Measurements from ENCODE around the gene TBC1D9.
"Not testable (repeated sequence)": the region's sequence is repeated elsewhere in the genome, so short reads cannot be mapped to it uniquely, and the experiment has no call there.

The TBC1D9 gene

DNA sequence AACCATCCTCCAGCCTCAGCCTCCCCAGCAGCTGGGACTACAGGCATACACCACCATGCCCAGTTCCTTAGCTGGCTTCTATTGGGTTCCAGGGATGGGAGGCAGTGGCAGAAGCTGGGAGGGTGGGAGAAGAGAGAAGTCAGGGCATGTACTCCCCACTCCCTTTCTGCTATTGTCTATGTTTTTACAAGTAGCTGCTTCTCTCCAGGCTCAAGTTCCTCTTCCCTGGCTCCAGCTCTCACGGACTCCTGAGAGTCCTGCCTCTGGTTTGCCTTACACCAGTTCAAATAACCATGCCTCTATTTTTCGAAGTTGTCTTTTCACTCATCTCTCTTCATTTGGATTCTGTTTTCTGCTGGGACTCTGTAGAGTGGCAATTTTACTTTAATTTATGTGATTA is 2.9 kb downstream of the TBC1D9 start:
- no peak for DNase-seq (ENCODE audit: low read depth in 2 of 2)

DNA sequence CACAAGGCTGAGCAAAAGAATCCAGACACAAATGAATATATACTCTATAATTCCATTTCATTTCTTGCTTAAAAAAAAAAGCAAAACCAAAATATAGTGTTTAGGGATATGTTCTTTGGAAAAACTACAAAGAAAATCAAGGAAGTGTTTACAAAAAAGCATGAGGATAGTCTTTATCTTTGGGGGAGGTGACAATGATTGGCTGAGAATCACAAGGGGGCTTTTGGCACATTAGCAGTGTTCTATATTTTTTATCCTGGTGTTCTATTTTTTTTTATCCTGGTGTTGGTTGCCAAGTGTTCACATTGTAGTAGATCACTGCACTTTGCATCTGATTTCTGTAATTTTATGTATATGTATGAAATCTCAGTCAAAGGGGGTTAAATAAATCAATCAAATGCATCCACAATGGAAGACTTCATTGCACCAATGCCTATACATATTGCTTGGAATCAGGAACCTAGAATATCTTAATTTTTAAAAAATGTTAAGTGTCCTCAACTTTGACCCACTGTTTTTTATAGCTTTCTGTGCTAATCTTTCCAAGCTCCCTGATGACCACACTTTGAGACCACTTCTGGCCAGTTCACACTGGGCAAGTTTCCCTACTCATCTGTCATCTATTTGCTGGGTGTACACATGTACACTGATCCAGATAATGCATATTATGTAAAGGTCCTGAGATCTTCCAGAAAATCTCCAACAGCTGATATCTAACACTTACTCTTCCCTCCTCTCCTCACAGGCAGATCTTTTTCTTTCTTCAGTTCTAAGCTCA is 3.7 kb downstream of the TBC1D9 start:
- no peak for DNase-seq (ENCODE audit: low read depth in 2 of 2)

DNA sequence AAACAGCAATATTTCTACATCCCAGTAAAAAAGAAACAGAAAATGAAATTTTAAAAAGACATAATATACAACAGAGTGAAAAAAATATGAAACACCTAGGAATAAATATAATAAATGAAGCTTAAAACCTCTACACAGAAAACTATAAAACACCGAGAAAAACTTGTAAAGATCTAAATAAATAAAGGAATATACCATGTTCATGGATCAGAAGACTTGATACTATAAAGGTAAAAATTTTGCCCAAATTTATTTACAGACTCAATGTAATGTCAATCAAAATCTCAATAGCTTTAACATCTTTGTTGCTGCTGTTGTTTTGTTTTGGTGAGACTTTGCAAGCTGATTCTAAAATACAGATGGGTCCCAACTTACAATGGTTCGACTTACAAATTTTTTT is 5.7 kb downstream of the TBC1D9 start:
- DNase-seq (ENCODE audit: low read depth in 2 of 2): no peak

DNA sequence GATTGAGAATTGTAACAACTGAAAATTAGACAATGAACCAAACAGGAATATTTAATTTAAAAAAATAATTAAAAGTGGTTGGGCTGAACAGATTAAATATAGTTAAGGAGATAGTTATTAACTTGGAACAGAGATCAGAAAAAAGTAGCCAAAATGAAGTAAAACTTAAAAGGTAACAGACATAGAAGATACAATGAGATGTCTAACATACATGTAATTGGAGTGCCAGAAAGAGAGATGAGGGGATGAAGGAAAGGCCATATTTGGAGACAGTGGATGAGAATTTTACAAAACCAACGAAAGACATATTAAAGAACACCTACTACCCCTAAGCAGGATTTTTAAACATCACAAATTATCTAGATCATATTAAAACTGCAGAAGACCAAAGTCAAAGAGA is 8.0 kb downstream of the TBC1D9 start:
- no peak for DNase-seq (ENCODE audit: low read depth in 2 of 2)

DNA sequence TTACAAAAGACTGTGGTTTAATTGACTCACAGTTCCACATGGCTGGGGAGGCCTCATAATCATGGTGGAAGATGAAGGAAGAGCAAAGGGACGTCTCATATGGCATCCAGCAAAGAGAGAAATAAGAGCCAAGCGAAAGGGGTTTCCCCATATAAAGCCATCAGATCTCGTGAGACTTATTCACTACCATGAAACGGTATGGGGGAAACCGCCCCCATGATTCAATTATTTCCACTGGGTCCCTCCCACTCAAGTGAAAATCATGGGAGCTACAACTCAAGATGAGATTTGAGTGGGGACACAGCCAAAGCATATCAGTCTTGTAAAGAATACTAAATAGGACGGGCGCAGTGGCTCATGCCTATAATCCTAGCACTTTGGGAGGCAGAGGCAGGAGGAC is 9.6 kb downstream of the TBC1D9 start:
- not testable (repeated sequence) for DNase-seq (ENCODE audit: low read depth in 2 of 2)

DNA sequence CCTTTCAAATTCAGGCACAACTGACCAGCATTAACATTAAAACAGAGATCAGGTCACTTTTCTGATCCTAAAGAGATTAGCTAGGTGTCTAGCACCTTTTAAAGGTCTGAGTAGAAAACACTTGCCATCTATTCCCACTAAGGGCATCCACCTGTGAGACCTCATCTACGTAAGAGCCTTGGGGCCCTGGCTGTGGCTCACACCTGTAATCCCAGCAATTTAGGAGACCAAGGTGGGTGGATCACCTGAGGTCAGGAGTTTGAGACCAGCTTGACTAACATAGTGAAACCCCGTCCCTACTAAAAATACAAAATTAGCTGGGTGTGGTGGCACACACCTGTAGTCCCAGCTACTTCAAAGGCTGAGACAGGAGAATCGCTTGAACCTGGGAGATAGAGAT is 11.8 kb downstream of the TBC1D9 start:
- DNase-seq (ENCODE audit: low read depth in 2 of 2): no peak

DNA sequence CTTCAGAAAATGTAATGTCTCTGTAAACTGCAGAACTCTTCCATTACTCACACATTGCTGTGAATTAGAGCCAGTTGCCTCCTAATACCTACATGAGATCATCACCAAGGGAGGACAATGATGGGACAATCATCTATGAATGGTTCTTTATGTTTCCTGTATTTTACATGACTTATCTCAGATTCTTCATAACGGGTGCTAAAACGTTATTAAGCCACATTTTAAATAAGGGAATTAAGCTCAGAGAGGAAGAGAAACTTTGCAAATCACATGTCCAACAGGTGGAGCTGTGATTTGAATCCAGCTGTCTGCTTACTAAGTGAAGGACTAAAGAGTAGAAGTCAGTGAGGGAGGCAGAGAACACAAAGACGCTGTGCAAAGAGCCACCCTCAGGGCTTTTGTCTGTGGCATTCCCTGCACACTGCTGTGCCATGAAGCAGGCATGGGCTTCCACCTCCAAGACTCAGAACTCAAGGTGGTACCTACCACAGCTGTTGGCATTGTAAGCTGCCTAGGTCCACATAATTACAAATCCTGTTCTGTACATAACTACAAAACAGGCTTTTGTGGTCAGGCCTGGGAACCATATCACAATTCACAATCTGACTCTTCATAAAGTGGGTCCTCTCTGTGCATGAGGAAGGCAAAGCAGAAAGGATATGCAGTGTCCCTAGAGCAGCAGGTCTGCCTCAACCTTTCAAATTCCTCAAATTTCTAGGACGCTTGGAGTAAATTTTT is 12.8 kb downstream of the TBC1D9 start:
- no peak for DNase-seq (ENCODE audit: low read depth in 2 of 2)

DNA sequence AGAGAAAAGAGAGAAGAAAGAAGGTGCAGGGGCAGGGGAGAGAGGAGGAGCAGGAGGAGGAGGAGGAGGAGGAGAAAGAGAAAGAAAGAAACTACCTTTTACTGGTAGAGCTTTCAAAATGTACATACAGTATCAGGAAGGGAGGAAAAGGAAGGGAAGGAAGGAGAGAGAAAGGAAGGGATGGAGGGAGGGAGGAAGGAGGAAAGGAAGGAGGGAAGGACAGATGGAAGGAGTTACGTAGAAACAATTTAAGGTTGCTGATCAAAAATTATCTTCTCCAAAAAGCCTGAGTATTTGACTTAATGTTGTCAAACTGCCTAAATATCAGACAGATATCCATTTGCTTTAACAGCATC is 13.4 kb downstream of the TBC1D9 start:
- no peak for DNase-seq (ENCODE audit: low read depth in 2 of 2)

DNA sequence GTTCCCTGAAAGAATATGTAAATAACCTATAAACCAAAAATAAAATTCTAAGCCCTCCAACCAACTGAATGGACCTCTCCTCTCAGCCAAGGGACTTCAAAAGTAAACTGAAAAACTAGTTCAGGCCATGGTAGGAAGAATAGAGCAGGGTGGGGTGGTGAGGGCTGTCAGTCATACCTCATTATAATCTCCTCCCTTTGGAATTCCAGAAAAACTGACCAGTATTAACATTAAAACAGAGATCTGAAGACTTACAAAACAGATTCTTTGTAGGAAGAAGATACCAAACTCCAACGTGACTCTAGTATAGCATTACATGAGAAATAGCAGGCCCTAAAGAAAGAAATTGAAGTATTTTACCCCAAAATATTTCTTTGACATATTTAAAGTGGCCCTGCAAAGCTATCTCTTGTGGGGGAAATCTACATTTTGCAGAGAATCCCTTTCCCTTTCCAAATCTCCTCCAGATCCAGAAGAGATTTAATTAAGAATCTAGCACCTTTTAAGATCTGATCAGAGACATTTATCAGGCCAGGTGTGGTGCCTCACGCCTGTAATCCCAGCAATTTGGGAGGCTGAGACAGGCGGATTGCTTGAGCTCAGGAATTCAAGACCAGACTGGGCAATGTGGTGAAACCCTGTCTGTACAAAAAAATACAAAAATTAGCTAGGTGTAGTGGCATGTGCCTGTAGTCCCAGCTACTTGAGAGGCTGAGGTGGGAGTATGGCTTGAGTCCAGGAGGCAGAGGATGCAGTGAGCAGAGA is 15.1 kb downstream of the TBC1D9 start:
- no peak for DNase-seq (ENCODE audit: low read depth in 2 of 2)

DNA sequence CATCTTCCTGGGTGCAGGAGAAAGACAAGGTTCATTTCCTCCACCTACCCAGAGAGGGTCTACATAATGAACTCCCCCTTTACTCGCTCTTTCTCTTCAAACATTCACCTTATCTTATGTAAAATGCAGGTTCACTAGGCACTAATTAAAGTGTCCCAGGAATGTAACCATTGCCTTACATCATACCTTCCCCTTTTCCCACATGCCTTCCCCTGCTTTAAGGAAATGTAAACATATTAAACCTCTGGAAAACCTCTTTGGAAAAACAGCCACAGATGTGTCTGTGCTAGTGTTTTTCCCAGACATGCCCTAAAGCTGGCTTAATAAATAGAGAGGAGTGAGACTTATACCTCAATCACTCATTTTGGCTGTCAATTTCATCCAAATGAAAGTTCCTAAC is 15.8 kb downstream of the TBC1D9 start:
- no peak for DNase-seq (ENCODE audit: low read depth in 2 of 2)

DNA sequence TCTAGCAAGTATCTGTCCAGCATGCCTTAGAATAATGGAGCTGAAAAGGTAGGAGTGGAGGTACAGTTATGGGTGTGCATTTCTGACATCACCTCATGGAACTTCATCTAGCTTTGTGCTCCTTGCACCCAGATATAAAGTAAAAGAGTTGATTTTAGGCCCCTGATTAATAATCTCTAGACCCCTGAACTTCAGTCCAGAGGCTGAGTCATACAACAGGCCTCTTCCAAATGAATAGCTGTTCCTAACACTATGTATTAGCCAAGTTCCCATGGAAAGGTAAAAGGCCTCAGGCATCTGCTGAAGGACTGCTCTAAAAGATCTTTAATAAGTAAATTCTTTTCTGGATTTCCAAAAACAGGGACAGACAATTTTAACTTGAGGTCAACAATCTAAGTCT is 16.2 kb downstream of the TBC1D9 start:
- no peak for DNase-seq (ENCODE audit: low read depth in 2 of 2)

DNA sequence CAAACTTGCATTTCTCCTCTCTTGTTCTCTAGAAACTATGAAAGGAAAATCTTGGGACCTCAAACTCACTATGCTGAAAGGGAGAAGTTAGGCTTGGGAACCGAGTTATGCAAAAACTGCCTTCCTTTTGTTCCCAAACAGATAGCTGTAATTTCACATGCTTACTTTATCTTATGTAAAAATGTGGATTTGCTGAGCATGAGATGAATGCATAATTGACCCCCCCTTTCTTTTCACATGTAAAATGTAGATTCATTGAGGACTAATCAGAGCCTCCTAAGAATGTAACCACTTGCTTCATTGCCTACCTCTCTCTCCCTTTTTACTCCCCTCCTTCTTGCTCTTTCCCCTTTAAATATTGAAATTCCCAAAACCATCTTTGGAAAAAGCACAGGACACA is 18.0 kb downstream of the TBC1D9 start:
- no peak for DNase-seq (ENCODE audit: low read depth in 2 of 2)

DNA sequence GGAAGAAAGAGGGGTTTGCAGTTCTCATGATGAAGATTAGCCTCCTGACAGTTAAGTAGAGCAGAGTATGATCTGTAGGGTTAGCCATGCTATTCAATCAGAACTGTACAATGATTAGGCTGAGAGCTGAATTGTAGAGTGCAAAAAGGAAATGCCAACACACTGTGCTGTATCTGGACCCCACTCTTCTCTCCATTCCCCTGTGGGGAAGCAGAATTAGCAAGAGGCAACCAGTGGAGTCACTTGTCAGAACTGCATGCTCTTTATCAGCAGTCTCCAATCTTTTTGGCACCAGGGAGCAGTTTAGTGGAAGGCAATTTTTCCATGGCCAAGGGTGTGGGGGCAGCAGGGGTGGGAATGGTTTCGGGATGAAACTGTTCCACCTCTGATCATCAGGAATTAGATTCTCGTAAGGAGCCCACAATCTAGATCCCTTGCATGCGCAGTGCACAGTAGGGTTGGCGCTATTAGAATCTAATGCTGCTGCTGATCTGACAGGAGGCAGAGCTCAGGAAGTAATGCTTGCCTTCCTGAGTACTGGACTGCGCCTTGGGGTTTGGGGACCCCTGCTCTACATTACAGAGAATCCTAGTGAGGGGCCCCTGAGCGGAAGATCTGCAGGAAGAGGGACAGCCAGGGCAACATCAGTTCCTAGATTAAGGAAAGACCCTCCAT is 19.4 kb downstream of the TBC1D9 start:
- no peak for DNase-seq (ENCODE audit: low read depth in 2 of 2)

DNA sequence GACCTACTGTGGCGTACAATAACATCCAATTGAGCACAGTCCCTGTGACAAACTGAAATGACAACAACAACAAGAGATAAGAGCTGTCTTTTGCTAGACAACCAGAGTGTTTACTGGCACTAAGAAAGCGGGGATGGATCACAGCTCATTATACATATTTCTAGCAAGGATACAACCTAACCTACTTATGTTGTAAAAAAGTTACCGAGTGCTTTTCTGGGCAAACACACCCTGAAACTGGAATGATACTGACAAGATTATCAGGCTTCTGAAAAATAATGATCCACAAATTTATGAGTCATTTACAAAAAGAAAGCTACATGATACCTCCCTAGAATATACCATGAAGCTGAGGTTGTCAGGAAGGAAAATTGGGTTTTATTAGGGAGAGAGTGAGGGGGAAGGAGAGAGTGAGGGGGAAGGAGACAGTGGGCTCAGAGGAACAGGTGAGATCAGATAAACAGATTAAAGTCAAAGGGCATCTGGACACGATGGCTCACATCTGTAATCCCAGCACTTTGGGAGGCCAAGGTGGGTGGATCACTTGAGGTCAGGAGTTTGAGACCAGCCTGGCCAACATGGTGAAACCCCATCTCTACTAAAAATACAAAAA is 20.3 kb downstream of the TBC1D9 start:
- DNase-seq (ENCODE audit: low read depth in 2 of 2): no peak

DNA sequence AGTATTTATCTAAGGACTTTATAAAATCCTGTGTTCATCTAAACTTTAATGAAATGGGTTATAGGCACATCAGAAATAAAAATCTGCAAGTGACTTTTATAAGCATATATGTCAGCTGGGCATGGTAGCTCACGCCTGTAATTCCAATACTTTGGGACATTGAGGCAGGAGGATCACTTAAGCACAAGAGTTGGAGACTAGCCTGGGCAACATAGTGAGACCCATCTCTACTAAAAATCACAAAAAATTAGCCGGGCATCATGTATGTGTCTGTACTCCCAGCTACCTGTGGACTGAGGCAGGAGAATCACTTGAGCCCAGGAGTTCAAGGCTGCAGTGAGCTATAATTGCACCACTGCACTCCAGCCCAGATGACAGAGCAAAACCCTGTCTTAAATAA is 20.9 kb downstream of the TBC1D9 start:
- DNase-seq (ENCODE audit: low read depth in 2 of 2): no peak

DNA sequence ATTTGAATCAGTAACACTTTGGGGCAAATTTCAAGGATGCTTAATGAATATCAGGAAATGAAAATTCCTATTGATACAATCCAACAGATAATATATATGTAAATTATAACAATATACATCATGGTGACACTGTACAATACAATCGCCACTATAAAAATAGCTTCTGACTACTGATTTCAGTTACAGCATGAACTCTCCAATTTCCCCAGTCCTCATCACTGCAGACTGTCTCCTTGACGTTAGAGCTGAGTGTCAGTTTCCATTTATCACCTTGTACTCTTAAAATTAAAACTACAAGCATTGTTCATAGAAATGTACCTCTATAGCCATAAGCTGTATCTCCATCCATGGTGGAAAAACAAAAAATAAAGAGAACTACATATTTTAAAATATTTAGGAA is 23.4 kb downstream of the TBC1D9 start:
- no peak for DNase-seq (ENCODE audit: low read depth in 2 of 2)

DNA sequence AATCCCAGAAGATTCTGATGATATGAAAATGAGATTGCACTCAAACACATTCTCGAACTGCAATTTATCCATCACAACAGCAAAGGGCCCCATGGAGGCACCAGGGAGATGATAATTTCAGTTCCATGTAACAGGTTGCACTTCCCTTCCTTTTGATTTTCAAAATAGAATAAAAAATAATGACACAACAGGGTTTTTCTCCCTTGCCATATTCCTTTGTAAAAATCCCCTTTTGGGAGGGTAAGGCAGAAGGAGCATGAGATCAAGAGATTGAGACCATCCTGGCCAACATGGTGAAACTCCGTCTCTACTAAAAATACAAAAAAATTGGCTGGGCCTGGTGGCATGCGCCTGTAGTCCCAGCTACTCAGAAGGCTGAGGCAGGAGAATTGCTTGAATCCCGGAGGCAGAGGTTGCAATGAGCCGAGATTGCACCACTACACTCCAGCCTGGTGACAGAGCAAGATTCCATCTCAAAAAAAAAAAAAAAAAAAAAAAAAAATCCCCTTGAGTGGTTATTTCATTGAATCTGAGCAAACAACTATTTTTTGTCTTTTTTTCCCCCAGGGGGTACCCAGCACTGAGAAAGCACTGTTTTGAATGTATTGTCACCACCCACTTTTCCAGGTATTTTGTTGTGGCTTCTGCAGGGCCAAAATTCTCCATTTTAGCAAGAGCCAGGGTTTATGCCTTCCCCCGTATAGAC is 26.7 kb downstream of the TBC1D9 start:
- no peak for DNase-seq (ENCODE audit: low read depth in 2 of 2)

DNA sequence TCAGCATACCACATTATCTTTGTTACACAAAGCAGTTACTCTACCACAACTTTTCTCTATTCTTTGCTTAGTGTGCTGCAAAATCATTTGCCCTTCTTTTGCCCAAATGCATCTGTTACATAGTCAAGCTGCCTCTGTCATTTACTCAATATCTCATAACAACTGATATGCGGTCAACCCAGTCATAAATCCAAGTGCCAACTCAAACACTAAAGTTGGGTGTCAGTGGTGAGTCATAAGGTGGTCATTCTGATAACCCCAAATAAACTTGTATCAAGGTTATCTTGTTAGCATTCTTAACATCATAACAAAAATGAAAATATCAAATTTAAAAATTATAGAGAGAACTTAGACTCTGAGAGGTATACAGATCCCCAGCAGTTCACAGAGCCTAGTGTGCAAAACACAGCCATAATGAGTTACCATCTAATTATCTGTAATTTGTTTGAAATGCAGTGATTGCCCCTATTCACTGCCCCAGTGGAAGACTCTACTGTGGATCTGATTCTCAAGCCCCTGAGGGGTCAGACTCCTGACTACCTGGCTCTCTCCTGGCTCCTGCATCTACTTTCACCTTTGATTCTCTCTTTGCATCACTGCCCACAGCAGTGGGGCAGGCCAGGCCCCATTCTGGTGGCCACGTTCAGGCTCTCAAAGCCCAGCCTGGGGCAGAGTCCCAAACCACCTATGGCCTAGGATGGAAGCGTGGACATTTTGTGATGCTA is 29.2 kb downstream of the TBC1D9 start:
- DNase-seq (ENCODE audit: low read depth in 2 of 2): no peak

DNA sequence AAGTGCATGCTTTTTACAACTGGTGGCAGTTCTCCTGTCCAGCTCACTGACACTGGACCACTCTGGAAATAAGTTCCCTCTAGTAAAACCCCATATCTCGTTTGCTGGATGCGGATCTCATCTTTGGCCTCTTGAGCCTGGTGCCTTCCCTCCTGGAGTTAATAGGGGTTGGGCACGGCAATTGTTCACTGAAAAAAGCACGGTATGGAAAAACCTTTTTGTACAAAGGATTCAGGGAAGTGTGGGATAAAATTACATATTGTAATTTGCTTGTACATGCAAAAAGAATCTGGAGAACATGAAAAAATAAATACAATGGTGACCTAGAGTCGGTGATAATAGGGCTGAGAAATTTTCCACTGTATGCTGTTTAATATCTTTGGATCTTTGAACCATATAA is 30.6 kb downstream of the TBC1D9 start:
- no peak for DNase-seq (ENCODE audit: low read depth in 2 of 2)

DNA sequence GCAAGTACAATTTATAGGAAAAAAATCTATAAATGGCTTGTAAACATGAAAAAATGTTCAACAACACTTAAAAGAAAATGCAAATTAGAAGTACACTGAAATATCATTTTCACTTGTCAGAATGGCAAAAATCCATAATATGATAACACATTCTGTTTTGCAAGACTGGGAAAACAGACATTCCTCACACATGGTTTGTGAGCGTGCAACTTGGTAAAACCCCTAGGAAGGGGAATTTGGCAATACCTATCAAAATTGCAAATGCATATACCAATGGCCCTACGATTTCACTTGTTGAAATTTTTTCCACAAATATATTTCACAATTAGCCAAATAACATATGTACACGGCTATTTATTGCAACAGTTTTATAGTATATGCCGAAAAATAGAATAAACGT is 31.4 kb downstream of the TBC1D9 start:
- DNase-seq (ENCODE audit: low read depth in 2 of 2): no peak

All from stimulated activated CD4-positive, alpha-beta T cell treated with anti-CD3 and anti-CD28 coated beads, Interleukin-4, amount 100 ng/mL, for 48 hours (primary cell).